Measurements from ENCODE around the gene LCA5L.

- no peak for TF ChIP-seq USF2 (IDR thresholded peaks at IDR 0.05; ENCODE audit: low read depth, low read length)
- TF ChIP-seq USF2 (CRISPR knock-in tag; IDR thresholded peaks at IDR 0.05; ENCODE audit: borderline replicate concordance): no peak
- no peak for TF ChIP-seq CTCF (CRISPR knock-in tag; IDR thresholded peaks at IDR 0.05)
- TF ChIP-seq ZNF335 (CRISPR knock-in tag; IDR thresholded peaks at IDR 0.05): no peak
- no peak for TF ChIP-seq NR1H2 (CRISPR knock-in tag; IDR thresholded peaks at IDR 0.05; ENCODE audit: borderline replicate concordance, low read depth)
- TF ChIP-seq SMC3 (IDR thresholded peaks at IDR 0.05; ENCODE audit: low read length): no peak
- no peak for TF ChIP-seq PRDM15 (CRISPR knock-in tag; IDR thresholded peaks at IDR 0.05)
- TF ChIP-seq TRIM24 (CRISPR knock-in tag; IDR thresholded peaks at IDR 0.05): no peak
Measured at GRCh38 chr21:39387461-39388037, 58.0 kb downstream of the LCA5L start.
